Panc1 (cell line): ENCODE results near the gene ARHGEF10L. TPM values are rescaled to one million over a fixed set of nuclear protein-coding genes. Genes with fewer than 3 reads are reported as not detected.

Source experiments
- ATAC-seq: fragments of 200-7000 bp; cut with Tn5 transposase; 2 replicates; pipeline ENCODE4 v1.9.1; 2020; ENCODE audit warnings: mild to moderate bottlenecking, moderate library complexity
- BruUV-seq: library from RNA; stranded (reverse); fragments of 400-500 nt; replicated peaks from 2 replicates; lab custom pipeline; 2021; lab: Mats Ljungman, UMichigan
- CTCF ChIA-PET: fragments of 300-600 bp; sonication (Branson Sonifier 250); formaldehyde crosslinking; loops from one replicate; lab custom pipeline; 2022; ENCODE audit warnings: antibody characterized with exemption; lab: Charles Lee
- POLR2A ChIA-PET: fragments of 300-600 bp; sonication (Branson Sonifier 250); formaldehyde crosslinking; loops from one replicate; lab custom pipeline; 2022; ENCODE audit warnings: antibody characterized with exemption; lab: Charles Lee
- DNase-seq: peaks from one replicate; pipeline ENCODE4 v3.0.0-alpha.2; 2010; ENCODE audit warnings: low read depth, low spot score
- H3K27ac ChIP-seq: 2 replicates; pipeline ENCODE4 v1.5.1; 2011; ENCODE audit warnings: mild to moderate bottlenecking, low read length, inconsistent platforms
- H3K27me3 ChIP-seq: fragments of 200-500 bp; sonication (Bioruptor generic); 2 replicates; pipeline ENCODE4 v1.6.0; 2014; ENCODE audit warnings: low read length, inconsistent platforms; ENCODE audit not compliant: control insufficient read depth, insufficient read depth
- H3K36me3 ChIP-seq: fragments of 200-500 bp; sonication (Bioruptor generic); 2 replicates; pipeline ENCODE4 v1.5.1; 2014; ENCODE audit warnings: inconsistent platforms, mild to moderate bottlenecking, low read length, moderate library complexity; ENCODE audit not compliant: control insufficient read depth, insufficient read depth
- H3K4me1 ChIP-seq: 2 replicates; pipeline ENCODE4 v1.5.1; 2011; ENCODE audit warnings: inconsistent platforms, mild to moderate bottlenecking, low read length, moderate library complexity; ENCODE audit not compliant: control insufficient read depth, insufficient read depth
- H3K4me3 ChIP-seq, 2 experiments: 2 replicates each; pipeline ENCODE4 v1.5.1; 2011 to 2012; ENCODE audit warnings: low read depth in 2 of 2, low read length in 2 of 2, mild to moderate bottlenecking in 2 of 2, inconsistent platforms in 1 of 2, moderate library complexity in 1 of 2
- H3K9me3 ChIP-seq: fragments of 200-500 bp; sonication (Bioruptor generic); 2 replicates; pipeline ENCODE4 v1.5.1; 2014; ENCODE audit warnings: low read depth, mild to moderate bottlenecking, inconsistent platforms, low read length, moderate library complexity; ENCODE audit not compliant: control insufficient read depth, insufficient read depth
- CTCF ChIP-seq: fragments of 450-650 bp; IDR thresholded peaks from 2 replicates; pipeline ENCODE4 v1.5.1; 2017; ENCODE audit warnings: mild to moderate bottlenecking
- POLR2AphosphoS5 ChIP-seq: IDR thresholded peaks from 2 replicates; pipeline ENCODE4 v1.6.1; 2012; ENCODE audit warnings: mild to moderate bottlenecking, low read depth, low read length, moderate library complexity
- REST ChIP-seq, 2 experiments: IDR thresholded peaks; 2 replicates each; pipeline ENCODE4 v1.6.1; 2011 to 2012; ENCODE audit warnings: low read depth in 2 of 2, control low read depth in 1 of 2, low read length in 1 of 2, mild to moderate bottlenecking in 1 of 2, moderate library complexity in 1 of 2; ENCODE audit not compliant: insufficient read depth in 1 of 2
- SIN3A ChIP-seq: IDR thresholded peaks from 2 replicates; pipeline ENCODE4 v1.6.1; 2012; ENCODE audit warnings: low read depth, mild to moderate bottlenecking, low read length, moderate library complexity, borderline replicate concordance; ENCODE audit not compliant: insufficient read depth
- TCF7L2 ChIP-seq: IDR thresholded peaks from 2 replicates; pipeline ENCODE4 v1.6.1; 2011; ENCODE audit warnings: mild to moderate bottlenecking, low read depth, low read length, inconsistent platforms
- in situ Hi-C: cut with HindIII; loops from 2 replicates; pipeline ENCODE4 v1.10.0; 2016; ENCODE audit warnings: low sequenced_read_pairs, low pct_unique_long_range_greater_than_20kb
- intact Hi-C: fragments of 100-400 bp; cut with micrococcal nuclease; formaldehyde crosslinking; loops from one replicate; pipeline ENCODE4 v1.10.0; 2022; ENCODE audit not compliant: unreplicated experiment
- total RNA-seq: library from RNA; stranded (reverse); gene quantifications from one replicate; pipeline ENCODE4 v1.2.1, GENCODE V29; 2021; ENCODE audit not compliant: unreplicated experiment

Gene ARHGEF10L
- total RNA-seq, 1 experiment from 2014 or later, result 5.9 TPM

DNA sequence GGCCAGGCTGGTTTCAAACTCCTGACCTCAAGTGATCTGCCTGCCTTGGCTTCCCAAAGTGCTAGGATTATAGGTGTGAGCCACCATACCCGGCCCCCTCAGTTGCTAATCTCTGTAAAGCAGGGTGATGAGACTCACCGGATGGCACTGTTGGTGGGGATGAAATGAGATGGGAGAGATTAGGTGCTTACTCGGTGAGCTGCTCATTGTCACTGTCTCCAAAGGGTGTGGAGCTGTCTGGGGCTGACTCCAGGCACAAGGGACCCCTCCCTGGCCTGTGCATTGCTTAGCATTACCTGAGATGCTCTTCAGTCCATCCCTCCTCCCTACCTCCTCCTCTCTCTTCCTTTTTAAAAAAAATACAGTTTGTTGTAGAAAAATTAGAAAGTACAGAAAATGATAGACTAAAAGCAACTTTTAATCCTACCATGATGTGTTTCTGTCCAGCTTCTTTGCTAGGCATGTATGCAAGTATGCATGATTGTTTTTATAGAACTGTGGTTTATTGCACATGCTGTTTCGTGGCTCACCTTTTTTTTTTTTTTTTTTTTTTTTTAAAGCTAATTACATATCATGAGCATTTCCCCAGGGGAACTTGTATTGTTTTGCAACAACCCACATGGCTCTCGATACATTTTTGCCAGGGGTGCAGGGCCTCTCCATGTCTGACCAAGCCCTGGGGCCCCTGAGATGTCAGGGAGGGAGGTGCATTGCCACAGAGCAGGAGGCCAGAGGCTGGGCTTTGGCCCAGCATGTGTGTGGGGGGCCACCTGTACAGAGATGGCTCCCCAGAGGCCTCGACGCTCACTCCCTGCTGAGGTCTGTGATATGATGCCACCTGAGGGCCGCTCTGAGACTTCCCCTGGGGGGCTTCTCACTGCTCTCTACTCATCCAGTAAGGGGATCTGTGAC, 55.4 kb downstream of the ARHGEF10L start:
- in situ Hi-C loops (no loop called here), intact Hi-C loops (no loop called here)
- ChIA-PET POLR2A (no interaction called here), CTCF (interaction anchor here (0.5 to 1.1 kb wide), 3 partner anchors 12 to 24 kb away, joined by 4 to 11 read pairs (median 6); no protein-coding TSS in a partner anchor)
- Histone ChIP-seq H3K4me3 (no peak overlapping the region), H3K36me3 (no peaks in the 10 kb centered on the region), H3K27ac (no peak overlapping the region), H3K4me1 (peaks cover 15% of the 10 kb centered on the region), H3K27me3 (no peaks in the 10 kb centered on the region), H3K9me3 (no peaks in the 10 kb centered on the region)
- TF ChIP-seq TCF7L2, result no peak
- TF ChIP-seq REST (IDR thresholded peaks at IDR 0.05; ENCODE audit: insufficient read depth in 1 of 2, low read depth in 2 of 2, low read length in 1 of 2), result no peak
- TF ChIP-seq POLR2AphosphoS5, result no peak
- TF ChIP-seq CTCF, result no peak
- TF ChIP-seq SIN3A, result no peak
- no TSS peak for BruUV-seq
- ATAC-seq (no peak), DNase-seq (no peak)

- Histone ChIP-seq H3K27me3 (no peaks in the 10 kb centered on the region), H3K27ac (no peak overlapping the region), H3K9me3 (no peaks in the 10 kb centered on the region), H3K4me3 (no peak overlapping the region), H3K36me3 (no peaks in the 10 kb centered on the region), H3K4me1 (peaks cover 15% of the 10 kb centered on the region)
- in situ Hi-C loops, result no loop called here
- ChIA-PET CTCF (interaction anchor here (1.1 to 1.5 kb wide), 2 partner anchors 11 to 13 kb away, joined by 4 to 6 read pairs; no protein-coding TSS in a partner anchor), POLR2A (no interaction called here)
- TF ChIP-seq SIN3A, result no peak
- no peak for TF ChIP-seq TCF7L2
- ATAC-seq (no peak), DNase-seq (no peak)
- no TSS peak for BruUV-seq
- intact Hi-C loops, result no loop called here
These were observed 56.1 kb downstream of the ARHGEF10L start for GRCh38 chr1:17595602-17595925.
